RWPE2 (cell line): Measurements from ENCODE around the gene GSX1.

Experiments used
- ATAC-seq: fragments of 200-7000 bp; cut with Tn5 transposase; 3 replicates; pipeline ENCODE4 v1.9.1; 2021; ENCODE audit warnings: low read depth
- DNase-seq: peaks from one replicate; pipeline ENCODE4 v3.0.0-alpha.2; 2020; ENCODE audit warnings: low spot score
- H3K27ac ChIP-seq: fragments of 450-650 bp; 2 replicates; pipeline ENCODE4 v1.5.1; 2017; ENCODE audit warnings: mild to moderate bottlenecking; ENCODE audit not compliant: poor library complexity, severe bottlenecking
- H3K27me3 ChIP-seq: fragments of 250-450 bp; sonication (Bioruptor Pico); 2 replicates; pipeline ENCODE4 v1.5.1; 2021; ENCODE audit warnings: mild to moderate bottlenecking, moderate library complexity; ENCODE audit not compliant: insufficient read depth, poor library complexity, severe bottlenecking
- H3K36me3 ChIP-seq: fragments of 250-450 bp; sonication (Bioruptor Pico); 2 replicates; pipeline ENCODE4 v1.5.1; 2020; ENCODE audit warnings: low read depth, mild to moderate bottlenecking, moderate library complexity
- H3K4me1 ChIP-seq: fragments of 250-450 bp; sonication (Bioruptor Pico); 2 replicates; pipeline ENCODE4 v1.5.1; 2021; ENCODE audit warnings: mild to moderate bottlenecking, moderate library complexity; ENCODE audit not compliant: insufficient read depth, poor library complexity, severe bottlenecking
- H3K4me3 ChIP-seq: fragments of 250-450 bp; sonication (Bioruptor Pico); 2 replicates; pipeline ENCODE4 v1.5.1; 2021; ENCODE audit warnings: mild to moderate bottlenecking, moderate library complexity; ENCODE audit not compliant: severe bottlenecking
- H3K9me3 ChIP-seq: fragments of 250-450 bp; sonication (Bioruptor Pico); 2 replicates; pipeline ENCODE4 v1.5.1; 2021; ENCODE audit warnings: mild to moderate bottlenecking, moderate library complexity; ENCODE audit not compliant: severe bottlenecking
- CTCF ChIP-seq: fragments of 450-650 bp; IDR thresholded peaks from one replicate; pipeline ENCODE4 v1.5.1; 2017; ENCODE audit warnings: mild to moderate bottlenecking, moderate library complexity; ENCODE audit not compliant: poor library complexity, severe bottlenecking

The GSX1 gene

DNA sequence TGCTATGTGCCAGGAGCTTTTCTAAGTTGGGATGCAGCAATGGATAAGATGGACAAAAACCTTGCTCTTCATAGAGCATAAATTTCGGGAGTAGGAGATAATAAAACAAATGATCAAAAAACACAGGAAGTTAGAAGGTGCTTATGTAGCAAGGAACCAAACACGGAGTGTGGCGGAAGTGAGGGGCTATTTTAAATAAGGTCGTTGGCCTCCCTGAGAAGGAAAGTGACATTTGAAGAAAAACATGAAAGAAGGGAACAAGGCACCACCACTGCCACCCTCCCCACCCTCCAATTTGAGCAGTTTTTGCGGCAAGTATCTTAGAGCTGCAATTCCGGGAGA lies 3.2 kb upstream of the GSX1 start:
- ATAC-seq (no peak), DNase-seq (no peak)
- no peak for TF ChIP-seq CTCF
- Histone ChIP-seq H3K4me1 (no peaks in the 10 kb centered on the region), H3K36me3 (no peaks in the 10 kb centered on the region), H3K9me3 (no peaks in the 10 kb centered on the region), H3K27me3 (peaks cover 76% of the 10 kb centered on the region), H3K27ac (no peak overlapping the region), H3K4me3 (no peak overlapping the region)

DNA sequence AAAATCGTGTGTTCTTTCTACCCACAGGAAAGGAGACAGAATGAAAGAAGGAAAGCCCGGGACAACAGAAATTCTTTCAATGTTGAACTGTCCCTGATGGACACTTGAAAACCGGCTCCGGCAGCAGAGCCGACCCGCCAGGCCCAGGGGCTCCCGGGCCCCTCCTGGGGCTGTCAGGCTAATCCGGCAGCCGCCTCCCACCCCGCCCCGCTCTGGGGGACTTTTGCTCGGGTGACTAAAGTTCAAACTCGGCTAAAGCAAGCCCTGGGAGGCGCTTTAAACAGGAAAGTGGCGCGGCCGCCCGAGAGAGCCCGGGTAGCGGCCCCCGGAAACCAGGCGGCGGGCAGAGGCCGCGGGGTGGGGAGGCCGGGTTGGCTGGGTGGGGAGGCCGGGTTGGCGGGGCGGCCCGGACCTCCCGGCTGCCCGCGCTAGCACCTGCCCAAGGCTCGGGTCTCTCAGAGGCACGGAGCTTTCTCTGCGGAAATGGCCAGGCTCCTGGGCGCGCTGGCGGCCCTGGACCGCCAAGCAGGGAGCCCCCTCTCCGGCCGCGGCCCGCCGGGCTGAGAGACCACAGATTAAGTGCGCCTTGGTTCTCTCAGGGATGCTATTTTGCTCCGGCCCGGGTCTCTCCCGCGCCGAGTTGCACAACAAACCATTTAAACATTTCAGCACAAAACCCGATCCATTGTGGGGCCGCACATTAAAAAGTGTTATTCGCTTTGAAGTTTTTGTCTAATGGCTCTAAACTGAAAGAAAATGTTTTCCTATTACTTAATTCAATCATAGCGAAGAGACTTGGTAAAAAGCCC lies 2.6 kb upstream of the GSX1 start:
- DNase-seq (no peak), ATAC-seq (no peak)
- Histone ChIP-seq H3K4me1 (no peaks in the 10 kb centered on the region), H3K27ac (no peak overlapping the region), H3K4me3 (no peak overlapping the region), H3K27me3 (peaks cover 78% of the 10 kb centered on the region), H3K36me3 (no peaks in the 10 kb centered on the region), H3K9me3 (no peaks in the 10 kb centered on the region)
- no peak for TF ChIP-seq CTCF

GRCh38 chr13:27790523-27790922 lies 1.8 kb upstream of the GSX1 start:
- H3K27me3 ChIP-seq, result peaks cover 86% of the 10 kb centered on the region
- ATAC-seq (no peak), DNase-seq (no peak)
- H3K9me3 ChIP-seq, result no peaks in the 10 kb centered on the region
- H3K27ac ChIP-seq, result no peak overlapping the region
- H3K4me1 ChIP-seq, result no peaks in the 10 kb centered on the region
- H3K36me3 ChIP-seq, result no peaks in the 10 kb centered on the region
- TF ChIP-seq CTCF, result no peak
- H3K4me3 ChIP-seq, result no peak overlapping the region

DNA sequence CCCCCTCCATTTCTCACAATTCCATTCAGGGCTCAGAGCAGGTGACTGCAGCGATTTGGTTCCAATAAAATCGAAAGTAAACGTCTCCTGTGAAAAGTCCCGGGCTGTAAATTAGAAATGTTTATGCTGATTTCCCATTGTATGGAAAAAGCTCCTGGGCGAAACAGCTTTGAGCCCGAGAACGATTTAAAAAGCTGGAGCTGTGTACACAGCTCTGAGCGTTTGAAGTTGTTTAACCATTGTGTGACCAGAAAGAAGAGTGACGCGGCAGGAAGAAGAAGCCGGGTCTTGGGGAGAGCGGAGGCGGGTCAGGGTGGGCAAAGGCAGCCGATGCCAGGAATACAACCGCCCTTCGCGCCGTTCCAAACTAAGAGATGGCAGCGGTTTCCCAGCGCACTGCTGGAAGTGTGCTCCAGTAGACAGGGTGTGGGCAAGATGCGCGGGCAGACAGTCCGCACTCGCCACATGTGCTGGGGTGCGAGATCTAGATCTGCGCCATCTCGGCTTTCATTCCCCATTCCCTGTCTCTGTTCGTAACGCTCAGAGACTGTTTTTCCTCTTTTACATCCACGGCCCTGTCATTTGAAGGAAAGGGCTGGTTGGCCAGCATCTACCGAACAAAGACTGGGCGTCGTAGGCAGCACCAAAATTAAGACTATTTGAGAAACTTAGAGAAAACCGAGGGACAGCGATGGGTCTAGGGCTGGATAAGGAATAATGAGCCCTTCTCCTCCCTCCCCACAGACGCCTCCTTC lies 960 bp upstream of the GSX1 start:
- H3K4me1 ChIP-seq, result no peaks in the 10 kb centered on the region
- no peak for TF ChIP-seq CTCF
- ATAC-seq (no peak), DNase-seq (no peak)
- H3K27me3 ChIP-seq, result peaks cover 93% of the 10 kb centered on the region
- H3K9me3 ChIP-seq, result no peaks in the 10 kb centered on the region
- H3K36me3 ChIP-seq, result no peaks in the 10 kb centered on the region
- no peak overlapping the region for H3K27ac ChIP-seq
- H3K4me3 ChIP-seq, result peak overlapping the region; percentile 10
